PFSK-1 (cell line): Measurements from ENCODE around the gene IRF2BP2.

ENCODE experiments used
- POLR2AphosphoS5 ChIP-seq: IDR thresholded peaks from 2 replicates; pipeline ENCODE4 v1.6.1; 2012; ENCODE audit warnings: low read depth, mild to moderate bottlenecking, control low read depth, low read length, moderate library complexity
- REST ChIP-seq, 2 experiments: IDR thresholded peaks; 2 replicates each; pipeline versions ENCODE4 v1.6.1 to v1.8.0; 2011 to 2012; ENCODE audit warnings: low read depth in 2 of 2, low read length in 2 of 2, control low read depth in 1 of 2, inconsistent platforms in 1 of 2, mild to moderate bottlenecking in 1 of 2, moderate library complexity in 1 of 2; ENCODE audit not compliant: insufficient read depth in 1 of 2
- TAF1 ChIP-seq: IDR thresholded peaks from 2 replicates; pipeline ENCODE4 v1.6.1; 2012; ENCODE audit warnings: low read length, control low read depth, borderline replicate concordance; ENCODE audit not compliant: insufficient read depth

- no peak for TF ChIP-seq POLR2AphosphoS5
- TF ChIP-seq TAF1, result no peak
- TF ChIP-seq REST (IDR thresholded peaks at IDR 0.05; ENCODE audit: insufficient read depth in 1 of 2, low read depth in 2 of 2, low read length in 2 of 2), result no peak
Observed at GRCh38 chr1:234583755-234584419, 26.1 kb downstream of the IRF2BP2 start.
